Measurements from ENCODE around the gene AMBP. TPM values are rescaled to one million over a fixed set of nuclear protein-coding genes. Genes with fewer than 3 reads are reported as not detected.

Gene AMBP
- total and polyA plus RNA-seq, 2 of the 13 experiments (the other 11 are each of a cell fraction or from before 2014, with no cell fraction given): 1,510 to 2,580 TPM

DNA sequence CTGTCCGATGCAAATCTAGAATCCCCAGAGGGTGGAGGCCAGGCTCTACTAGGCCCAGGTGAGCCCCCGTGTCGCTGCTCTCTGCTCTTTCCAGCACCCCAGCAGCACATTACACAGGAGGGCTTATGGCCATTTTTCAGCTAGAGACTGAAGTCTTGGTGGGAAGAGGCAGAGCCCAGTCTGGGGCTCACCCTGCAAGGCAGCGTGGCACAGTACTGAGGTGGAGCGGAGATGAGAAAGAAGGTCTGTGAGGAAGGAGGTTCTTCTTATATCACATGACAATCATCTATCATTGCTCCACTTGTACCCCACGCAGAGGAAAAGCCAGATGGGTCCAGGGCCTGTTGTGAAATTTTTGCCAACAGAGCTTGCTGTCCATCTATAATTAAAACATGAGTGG lies 31.0 kb upstream of the AMBP start:
- H2AFZ ChIP-seq (ENCODE audit: low read length): no peak overlapping the region
- no peaks in the 10 kb centered on the region for H3K36me3 ChIP-seq (replicated peaks in 1 of 2; ENCODE audit: control insufficient read depth in 1 of 2, insufficient read depth in 2 of 2, low read length in 2 of 2)
- CTCF ChIA-PET (ENCODE audit: low intra/inter-chr PET ratio, low total read pairs): interaction anchor here (1.7 to 3.2 kb wide), 4 partner anchors 27 to 162 kb away, joined by 7 to 63 read pairs (median 14); partner anchors contain the start of gene COL27A1
- H3K4me1 ChIP-seq (ENCODE audit: insufficient read depth, low read length): peaks cover 60% of the 10 kb centered on the region
- H3K4me3 ChIP-seq (replicated peaks in 1 of 3; ENCODE audit: insufficient read depth in 1 of 3, low read depth in 2 of 3, low read length in 3 of 3): peak overlapping the region in 1 of 3 experiments; percentile 65; a peak in 1 of 6 replicates
- TF ChIP-seq ZNF496 (CRISPR knock-in tag; IDR thresholded peaks at IDR 0.05; ENCODE audit: insufficient replicate concordance): no peak
- no peak for TF ChIP-seq HDAC2 (CRISPR knock-in tag; IDR thresholded peaks at IDR 0.05)
- TF ChIP-seq, protein P1, sequence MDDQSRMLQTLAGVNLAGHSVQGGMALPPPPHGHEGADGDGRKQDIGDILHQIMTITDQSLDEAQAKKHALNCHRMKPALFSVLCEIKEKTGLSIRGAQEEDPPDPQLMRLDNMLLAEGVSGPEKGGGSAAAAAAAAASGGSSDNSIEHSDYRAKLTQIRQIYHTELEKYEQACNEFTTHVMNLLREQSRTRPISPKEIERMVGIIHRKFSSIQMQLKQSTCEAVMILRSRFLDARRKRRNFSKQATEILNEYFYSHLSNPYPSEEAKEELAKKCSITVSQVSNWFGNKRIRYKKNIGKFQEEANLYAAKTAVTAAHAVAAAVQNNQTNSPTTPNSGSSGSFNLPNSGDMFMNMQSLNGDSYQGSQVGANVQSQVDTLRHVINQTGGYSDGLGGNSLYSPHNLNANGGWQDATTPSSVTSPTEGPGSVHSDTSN (CRISPR knock-in tag; IDR thresholded peaks at IDR 0.05; ENCODE audit: borderline replicate concordance): no peak
- TF ChIP-seq ATF6 (CRISPR knock-in tag; conservative IDR thresholded peaks at IDR 0.05): no peak
- no peak for TF ChIP-seq ZNF569 (CRISPR knock-in tag; IDR thresholded peaks at IDR 0.05; ENCODE audit: borderline replicate concordance)
- TF ChIP-seq MBD4 (IDR thresholded peaks at IDR 0.05; ENCODE audit: borderline replicate concordance, low read length): no peak
- TF ChIP-seq ZNF432 (CRISPR knock-in tag; IDR thresholded peaks at IDR 0.05; ENCODE audit: borderline replicate concordance): no peak
- no peak for TF ChIP-seq TAF1 (CRISPR knock-in tag; IDR thresholded peaks at IDR 0.05)
- no peak for TF ChIP-seq E2F5 (CRISPR knock-in tag; conservative IDR thresholded peaks at IDR 0.05)
- no peak for TF ChIP-seq MED13 (CRISPR knock-in tag; IDR thresholded peaks at IDR 0.05)
- TF ChIP-seq ZNF749 (CRISPR knock-in tag; IDR thresholded peaks at IDR 0.05; ENCODE audit: borderline replicate concordance): no peak
- no peak for TF ChIP-seq HNF1A (IDR thresholded peaks at IDR 0.05; ENCODE audit: low read depth)
- TF ChIP-seq HNF1A (CRISPR knock-in tag; IDR thresholded peaks at IDR 0.05; ENCODE audit: borderline replicate concordance): no peak
- no peak for TF ChIP-seq ARID2 (CRISPR knock-in tag; IDR thresholded peaks at IDR 0.05; ENCODE audit: borderline replicate concordance)
- no peak for TF ChIP-seq ZNF780A (CRISPR knock-in tag; IDR thresholded peaks at IDR 0.05)
- no peak for TF ChIP-seq NR2F2 (IDR thresholded peaks at IDR 0.05; ENCODE audit: borderline replicate concordance, low read depth)
- TF ChIP-seq NAIF1 (CRISPR knock-in tag; IDR thresholded peaks at IDR 0.05; ENCODE audit: borderline replicate concordance): no peak
- 0 out of 2 replicates have a peak overlapping the region, but pooled peaks have one; percentile 43 for H3K9ac ChIP-seq (ENCODE audit: insufficient read depth, low read depth, low read length)
- no peak overlapping the region for H3K27ac ChIP-seq (ENCODE audit: extremely low read length, insufficient read depth, low read length)
- FAIRE-seq: no peak
- DNase-seq (ENCODE audit: low spot score): no peak
- no peaks in the 10 kb centered on the region for H3K79me2 ChIP-seq (ENCODE audit: insufficient read depth, low read length)
- POLR2A ChIA-PET: interaction anchor here (1.1 to 3.8 kb wide), 13 partner anchors 10 to 182 kb away, joined by 3 to 75 read pairs (median 11); partner anchors contain the start of genes AMBP, COL27A1 and KIF12
- in situ Hi-C loops (cut with HindIII; ENCODE audit: extremely low pct_ligation_motif_present, low pct_unique_long_range_greater_than_20kb): loop anchor here (5.0 kb wide), 1 partner anchor 33 kb away; no protein-coding TSS in a partner anchor
- 74% methylated on average over 6 of the region's 6 CpGs for WGBS (ENCODE audit: low lambda C conversion rate)
- BruUV-seq (replicated peaks): no TSS peak
- intact Hi-C loops (cut with micrococcal nuclease; ENCODE audit: unreplicated experiment): loop anchor here (2.0 to 5.0 kb wide), 3 partner anchors 63 to 182 kb away; no protein-coding TSS in a partner anchor
- no peaks in the 10 kb centered on the region for H3K27me3 ChIP-seq (ENCODE audit: control insufficient read depth in 1 of 2, insufficient read depth in 2 of 2, low read length in 2 of 2)
- no peak for ATAC-seq
- H4K20me1 ChIP-seq (ENCODE audit: insufficient read depth, low read length): no peaks in the 10 kb centered on the region
- peak overlapping the region; percentile 97 for H3K4me2 ChIP-seq (ENCODE audit: low read depth, low read length)
- no peaks in the 10 kb centered on the region for H3K9me3 ChIP-seq (ENCODE audit: low read length)
